HEK293 (cell line): ENCODE results near the gene OR1D2.

Experiments
- ZEB2 ChIP-seq: fragments of 450-650 bp; formaldehyde crosslinking; IDR thresholded peaks from 2 replicates; pipeline ENCODE4 v1.5.1; 2016; ENCODE audit warnings: missing biosample characterization, missing genetic modification characterization
- ZNF155 ChIP-seq: fragments of 450-650 bp; formaldehyde crosslinking; IDR thresholded peaks from 2 replicates; pipeline ENCODE4 v1.5.1; 2016; ENCODE audit warnings: missing biosample characterization, missing genetic modification characterization
- ZNF274 ChIP-seq, 2 experiments: fragments of 200-500 bp in 1 of 2; fragments of 450-650 bp in 1 of 2; sonication (Bioruptor generic) in 1 of 2; formaldehyde crosslinking in 1 of 2; IDR thresholded peaks; 2 replicates each; pipeline versions ENCODE4 v1.5.1 to v1.6.1; 2014 to 2016; ENCODE audit warnings: borderline replicate concordance in 1 of 2, inconsistent platforms in 1 of 2, low read length in 1 of 2, missing biosample characterization in 1 of 2, missing genetic modification characterization in 1 of 2
- ZNF350 ChIP-seq: fragments of 450-650 bp; formaldehyde crosslinking; IDR thresholded peaks from 2 replicates; pipeline ENCODE4 v1.5.0; 2017; ENCODE audit warnings: missing biosample characterization, mild to moderate bottlenecking, missing genetic modification characterization
- ZNF596 ChIP-seq: fragments of 450-650 bp; IDR thresholded peaks from 2 replicates; pipeline ENCODE4 v1.5.0; 2018; ENCODE audit warnings: missing biosample characterization, mild to moderate bottlenecking, missing genetic modification characterization, moderate library complexity
- ZNF623 ChIP-seq: fragments of 450-650 bp; formaldehyde crosslinking; IDR thresholded peaks from 2 replicates; pipeline ENCODE4 v1.5.1; 2016; ENCODE audit warnings: missing biosample characterization, missing genetic modification characterization
- TF ChIP-seq, protein P1 (sequence below): fragments of 450-650 bp; formaldehyde crosslinking; IDR thresholded peaks from 2 replicates; pipeline ENCODE4 v1.5.1; 2016; ENCODE audit warnings: missing biosample characterization, missing genetic modification characterization
- TF ChIP-seq, protein P2 (sequence below): fragments of 450-650 bp; formaldehyde crosslinking; IDR thresholded peaks from 2 replicates; pipeline ENCODE4 v1.5.1; 2016; ENCODE audit warnings: missing biosample characterization, missing genetic modification characterization, borderline replicate concordance
- TF ChIP-seq, protein P3 (sequence below): IDR thresholded peaks from 2 replicates; pipeline ENCODE4 v1.6.1; 2011; ENCODE audit warnings: mild to moderate bottlenecking, low read depth, low read length, borderline replicate concordance

DNA sequence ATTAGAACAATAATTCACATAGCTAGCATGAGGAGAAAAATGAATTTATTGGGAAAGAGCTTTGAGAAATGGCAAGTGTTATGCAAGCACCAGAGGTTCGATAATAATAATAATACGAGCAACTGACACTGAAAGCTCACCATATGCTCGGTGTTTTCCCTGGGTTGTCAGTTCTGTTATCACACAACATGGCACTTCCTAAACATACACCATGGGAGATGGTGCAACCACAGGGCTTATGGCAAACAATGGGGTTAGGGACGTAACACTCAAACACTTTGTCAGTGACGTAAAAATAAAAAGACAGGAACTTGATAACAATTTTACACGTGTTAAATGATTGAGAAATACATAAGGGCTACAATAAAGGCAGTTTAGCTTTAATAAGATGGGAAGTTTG, 64.5 kb downstream of the OR1D2 start:
- TF ChIP-seq ZNF274 (IDR thresholded peaks at IDR 0.05; ENCODE audit: low read length) (no peak), ZNF274 (tag by site-specific recombination; IDR thresholded peaks at IDR 0.05; ENCODE audit: borderline replicate concordance) (no peak), ZEB2 (no peak), ZNF623 (tag by site-specific recombination) (no peak), ZNF350 (tag by site-specific recombination) (no peak), ZNF596 (tag by site-specific recombination) (no peak), ZNF155 (tag by site-specific recombination) (no peak)
- TF ChIP-seq, protein P1, sequence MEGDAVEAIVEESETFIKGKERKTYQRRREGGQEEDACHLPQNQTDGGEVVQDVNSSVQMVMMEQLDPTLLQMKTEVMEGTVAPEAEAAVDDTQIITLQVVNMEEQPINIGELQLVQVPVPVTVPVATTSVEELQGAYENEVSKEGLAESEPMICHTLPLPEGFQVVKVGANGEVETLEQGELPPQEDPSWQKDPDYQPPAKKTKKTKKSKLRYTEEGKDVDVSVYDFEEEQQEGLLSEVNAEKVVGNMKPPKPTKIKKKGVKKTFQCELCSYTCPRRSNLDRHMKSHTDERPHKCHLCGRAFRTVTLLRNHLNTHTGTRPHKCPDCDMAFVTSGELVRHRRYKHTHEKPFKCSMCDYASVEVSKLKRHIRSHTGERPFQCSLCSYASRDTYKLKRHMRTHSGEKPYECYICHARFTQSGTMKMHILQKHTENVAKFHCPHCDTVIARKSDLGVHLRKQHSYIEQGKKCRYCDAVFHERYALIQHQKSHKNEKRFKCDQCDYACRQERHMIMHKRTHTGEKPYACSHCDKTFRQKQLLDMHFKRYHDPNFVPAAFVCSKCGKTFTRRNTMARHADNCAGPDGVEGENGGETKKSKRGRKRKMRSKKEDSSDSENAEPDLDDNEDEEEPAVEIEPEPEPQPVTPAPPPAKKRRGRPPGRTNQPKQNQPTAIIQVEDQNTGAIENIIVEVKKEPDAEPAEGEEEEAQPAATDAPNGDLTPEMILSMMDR: no peak
- TF ChIP-seq, protein P2, sequence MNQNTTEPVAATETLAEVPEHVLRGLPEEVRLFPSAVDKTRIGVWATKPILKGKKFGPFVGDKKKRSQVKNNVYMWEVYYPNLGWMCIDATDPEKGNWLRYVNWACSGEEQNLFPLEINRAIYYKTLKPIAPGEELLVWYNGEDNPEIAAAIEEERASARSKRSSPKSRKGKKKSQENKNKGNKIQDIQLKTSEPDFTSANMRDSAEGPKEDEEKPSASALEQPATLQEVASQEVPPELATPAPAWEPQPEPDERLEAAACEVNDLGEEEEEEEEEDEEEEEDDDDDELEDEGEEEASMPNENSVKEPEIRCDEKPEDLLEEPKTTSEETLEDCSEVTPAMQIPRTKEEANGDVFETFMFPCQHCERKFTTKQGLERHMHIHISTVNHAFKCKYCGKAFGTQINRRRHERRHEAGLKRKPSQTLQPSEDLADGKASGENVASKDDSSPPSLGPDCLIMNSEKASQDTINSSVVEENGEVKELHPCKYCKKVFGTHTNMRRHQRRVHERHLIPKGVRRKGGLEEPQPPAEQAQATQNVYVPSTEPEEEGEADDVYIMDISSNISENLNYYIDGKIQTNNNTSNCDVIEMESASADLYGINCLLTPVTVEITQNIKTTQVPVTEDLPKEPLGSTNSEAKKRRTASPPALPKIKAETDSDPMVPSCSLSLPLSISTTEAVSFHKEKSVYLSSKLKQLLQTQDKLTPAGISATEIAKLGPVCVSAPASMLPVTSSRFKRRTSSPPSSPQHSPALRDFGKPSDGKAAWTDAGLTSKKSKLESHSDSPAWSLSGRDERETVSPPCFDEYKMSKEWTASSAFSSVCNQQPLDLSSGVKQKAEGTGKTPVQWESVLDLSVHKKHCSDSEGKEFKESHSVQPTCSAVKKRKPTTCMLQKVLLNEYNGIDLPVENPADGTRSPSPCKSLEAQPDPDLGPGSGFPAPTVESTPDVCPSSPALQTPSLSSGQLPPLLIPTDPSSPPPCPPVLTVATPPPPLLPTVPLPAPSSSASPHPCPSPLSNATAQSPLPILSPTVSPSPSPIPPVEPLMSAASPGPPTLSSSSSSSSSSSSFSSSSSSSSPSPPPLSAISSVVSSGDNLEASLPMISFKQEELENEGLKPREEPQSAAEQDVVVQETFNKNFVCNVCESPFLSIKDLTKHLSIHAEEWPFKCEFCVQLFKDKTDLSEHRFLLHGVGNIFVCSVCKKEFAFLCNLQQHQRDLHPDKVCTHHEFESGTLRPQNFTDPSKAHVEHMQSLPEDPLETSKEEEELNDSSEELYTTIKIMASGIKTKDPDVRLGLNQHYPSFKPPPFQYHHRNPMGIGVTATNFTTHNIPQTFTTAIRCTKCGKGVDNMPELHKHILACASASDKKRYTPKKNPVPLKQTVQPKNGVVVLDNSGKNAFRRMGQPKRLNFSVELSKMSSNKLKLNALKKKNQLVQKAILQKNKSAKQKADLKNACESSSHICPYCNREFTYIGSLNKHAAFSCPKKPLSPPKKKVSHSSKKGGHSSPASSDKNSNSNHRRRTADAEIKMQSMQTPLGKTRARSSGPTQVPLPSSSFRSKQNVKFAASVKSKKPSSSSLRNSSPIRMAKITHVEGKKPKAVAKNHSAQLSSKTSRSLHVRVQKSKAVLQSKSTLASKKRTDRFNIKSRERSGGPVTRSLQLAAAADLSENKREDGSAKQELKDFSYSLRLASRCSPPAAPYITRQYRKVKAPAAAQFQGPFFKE (tag by site-specific recombination): no peak
- TF ChIP-seq, protein P3, sequence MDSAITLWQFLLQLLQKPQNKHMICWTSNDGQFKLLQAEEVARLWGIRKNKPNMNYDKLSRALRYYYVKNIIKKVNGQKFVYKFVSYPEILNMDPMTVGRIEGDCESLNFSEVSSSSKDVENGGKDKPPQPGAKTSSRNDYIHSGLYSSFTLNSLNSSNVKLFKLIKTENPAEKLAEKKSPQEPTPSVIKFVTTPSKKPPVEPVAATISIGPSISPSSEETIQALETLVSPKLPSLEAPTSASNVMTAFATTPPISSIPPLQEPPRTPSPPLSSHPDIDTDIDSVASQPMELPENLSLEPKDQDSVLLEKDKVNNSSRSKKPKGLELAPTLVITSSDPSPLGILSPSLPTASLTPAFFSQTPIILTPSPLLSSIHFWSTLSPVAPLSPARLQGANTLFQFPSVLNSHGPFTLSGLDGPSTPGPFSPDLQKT: no peak
